ENCODE measurements around the gene STK32A.

STK32A gene

DNA sequence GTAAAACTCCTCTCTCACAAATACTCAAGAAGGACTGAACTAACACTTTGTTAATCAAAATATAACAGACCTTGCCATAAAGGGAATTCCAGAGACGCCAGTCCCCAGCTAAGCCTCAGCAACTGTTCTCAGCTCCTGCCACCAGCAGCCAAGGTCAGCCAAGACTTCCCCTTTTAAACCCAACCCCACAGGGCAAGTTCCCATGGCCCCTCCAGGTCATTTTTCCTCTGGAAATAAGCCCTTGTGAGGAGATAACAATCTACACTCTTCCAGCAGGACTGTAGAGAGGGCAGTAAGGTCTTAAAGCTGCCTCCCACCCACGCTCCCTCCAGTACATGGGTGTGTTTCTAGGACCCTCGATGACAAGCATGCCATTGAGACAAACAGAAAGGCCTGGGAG lies 196.8 kb downstream of the STK32A start:
- no peak overlapping the region for H3K9ac ChIP-seq (ENCODE audit: low read depth, low read length, poor library complexity, severe bottlenecking)
- H3F3A ChIP-seq (ENCODE audit: low read depth) = no peaks in the 10 kb centered on the region

DNA sequence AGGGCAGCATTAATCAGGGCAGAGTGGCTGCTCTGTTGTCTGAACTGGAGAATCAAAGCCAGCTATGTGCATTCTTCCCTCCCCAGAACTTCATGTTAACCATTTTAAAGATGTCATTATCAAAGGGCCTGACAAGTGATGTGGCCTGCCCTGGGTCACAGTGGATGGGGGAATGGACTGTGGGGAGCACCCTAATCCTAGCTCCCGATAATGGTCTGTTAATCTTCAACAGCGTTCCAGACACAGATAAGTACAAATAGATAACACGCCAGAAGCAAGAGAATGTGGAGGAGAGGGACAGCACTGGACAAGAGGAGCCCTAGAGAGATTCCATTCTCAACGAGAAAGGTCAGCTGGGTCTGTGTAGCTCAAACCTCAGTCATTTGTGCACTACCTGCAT lies 197.5 kb downstream of the STK32A start:
- Histone ChIP-seq H3K27me3 (ENCODE audit: insufficient read depth, low read length, poor library complexity, severe bottlenecking) (no peaks in the 10 kb centered on the region), H3K9ac (ENCODE audit: low read depth, low read length, poor library complexity, severe bottlenecking) (no peak overlapping the region), H4K20me1 (ENCODE audit: insufficient read depth, low read length, poor library complexity, severe bottlenecking) (no peaks in the 10 kb centered on the region), H3K4me1 (ENCODE audit: insufficient read depth, low read length, poor library complexity, severe bottlenecking) (no peaks in the 10 kb centered on the region), H3K9me2 (replicated peaks; ENCODE audit: low read depth, low read length) (no peaks in the 10 kb centered on the region), H3K36me3 (ENCODE audit: insufficient read depth, low read length) (no peaks in the 10 kb centered on the region), H3K9me3 (ENCODE audit: insufficient read depth, low read depth, low read length) (no peaks in the 10 kb centered on the region), H3K4me2 (ENCODE audit: low read depth, low read length, poor library complexity, severe bottlenecking) (no peak overlapping the region), H2AFZ (ENCODE audit: low read length) (no peak overlapping the region), H3K79me2 (ENCODE audit: insufficient read depth, low read length) (no peaks in the 10 kb centered on the region), H3K4me3 (ENCODE audit: low read length, poor library complexity, severe bottlenecking) (no peak overlapping the region), H3F3A (ENCODE audit: low read depth) (no peaks in the 10 kb centered on the region)
- TF ChIP-seq EZH2phosphoT487 (IDR thresholded peaks at IDR 0.05; ENCODE audit: borderline replicate concordance) = no peak
- TF ChIP-seq, protein P1, sequence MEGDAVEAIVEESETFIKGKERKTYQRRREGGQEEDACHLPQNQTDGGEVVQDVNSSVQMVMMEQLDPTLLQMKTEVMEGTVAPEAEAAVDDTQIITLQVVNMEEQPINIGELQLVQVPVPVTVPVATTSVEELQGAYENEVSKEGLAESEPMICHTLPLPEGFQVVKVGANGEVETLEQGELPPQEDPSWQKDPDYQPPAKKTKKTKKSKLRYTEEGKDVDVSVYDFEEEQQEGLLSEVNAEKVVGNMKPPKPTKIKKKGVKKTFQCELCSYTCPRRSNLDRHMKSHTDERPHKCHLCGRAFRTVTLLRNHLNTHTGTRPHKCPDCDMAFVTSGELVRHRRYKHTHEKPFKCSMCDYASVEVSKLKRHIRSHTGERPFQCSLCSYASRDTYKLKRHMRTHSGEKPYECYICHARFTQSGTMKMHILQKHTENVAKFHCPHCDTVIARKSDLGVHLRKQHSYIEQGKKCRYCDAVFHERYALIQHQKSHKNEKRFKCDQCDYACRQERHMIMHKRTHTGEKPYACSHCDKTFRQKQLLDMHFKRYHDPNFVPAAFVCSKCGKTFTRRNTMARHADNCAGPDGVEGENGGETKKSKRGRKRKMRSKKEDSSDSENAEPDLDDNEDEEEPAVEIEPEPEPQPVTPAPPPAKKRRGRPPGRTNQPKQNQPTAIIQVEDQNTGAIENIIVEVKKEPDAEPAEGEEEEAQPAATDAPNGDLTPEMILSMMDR (conservative IDR thresholded peaks at IDR 0.05; ENCODE audit: low read length) = no peak

More for the DNA sequence above, 196.8 kb downstream of the STK32A start:
- TF ChIP-seq, protein P1 (conservative IDR thresholded peaks at IDR 0.05; ENCODE audit: low read length) = no peak
- TF ChIP-seq EZH2phosphoT487 (IDR thresholded peaks at IDR 0.05; ENCODE audit: borderline replicate concordance) = no peak
- H4K20me1 ChIP-seq (ENCODE audit: insufficient read depth, low read length, poor library complexity, severe bottlenecking) = no peaks in the 10 kb centered on the region
- H3K79me2 ChIP-seq (ENCODE audit: insufficient read depth, low read length) = no peaks in the 10 kb centered on the region
- no peaks in the 10 kb centered on the region for H3K4me1 ChIP-seq (ENCODE audit: insufficient read depth, low read length, poor library complexity, severe bottlenecking)
- H3K36me3 ChIP-seq (ENCODE audit: insufficient read depth, low read length) = no peaks in the 10 kb centered on the region
- H2AFZ ChIP-seq (ENCODE audit: low read length) = no peak overlapping the region
- H3K9me3 ChIP-seq (ENCODE audit: insufficient read depth, low read depth, low read length) = no peaks in the 10 kb centered on the region
- no peaks in the 10 kb centered on the region for H3K9me2 ChIP-seq (replicated peaks; ENCODE audit: low read depth, low read length)
- H3K4me3 ChIP-seq (ENCODE audit: low read length, poor library complexity, severe bottlenecking) = no peak overlapping the region
- no peaks in the 10 kb centered on the region for H3K27me3 ChIP-seq (ENCODE audit: insufficient read depth, low read length, poor library complexity, severe bottlenecking)
- no peak overlapping the region for H3K4me2 ChIP-seq (ENCODE audit: low read depth, low read length, poor library complexity, severe bottlenecking)

DNA sequence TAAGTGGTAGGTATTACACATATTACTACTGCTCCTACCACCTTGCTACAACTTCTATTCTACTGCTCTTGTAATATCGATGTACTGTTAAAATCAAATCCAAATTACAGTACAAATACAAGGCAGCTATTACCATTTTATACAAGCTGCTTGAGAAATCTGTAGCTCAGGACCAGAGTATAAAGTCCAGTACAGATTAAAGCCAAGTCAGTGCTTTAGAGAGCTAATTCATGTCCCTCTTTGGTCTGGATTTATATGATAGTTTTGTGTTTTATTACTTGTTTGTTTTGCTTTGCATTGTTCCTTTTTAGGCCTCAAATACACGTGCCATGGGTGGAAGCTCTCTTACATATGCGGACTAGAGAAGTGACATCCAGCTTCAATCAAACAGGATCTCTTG lies 199.2 kb downstream of the STK32A start:
- Histone ChIP-seq H3F3A (ENCODE audit: low read depth) (no peaks in the 10 kb centered on the region), H4K20me1 (ENCODE audit: insufficient read depth, low read length, poor library complexity, severe bottlenecking) (no peaks in the 10 kb centered on the region), H3K79me2 (ENCODE audit: insufficient read depth, low read length) (no peaks in the 10 kb centered on the region), H3K9ac (ENCODE audit: low read depth, low read length, poor library complexity, severe bottlenecking) (no peak overlapping the region), H3K27me3 (ENCODE audit: insufficient read depth, low read length, poor library complexity, severe bottlenecking) (no peaks in the 10 kb centered on the region), H2AFZ (ENCODE audit: low read length) (no peak overlapping the region), H3K4me3 (ENCODE audit: low read length, poor library complexity, severe bottlenecking) (no peak overlapping the region), H3K9me2 (replicated peaks; ENCODE audit: low read depth, low read length) (no peaks in the 10 kb centered on the region), H3K4me1 (ENCODE audit: insufficient read depth, low read length, poor library complexity, severe bottlenecking) (no peaks in the 10 kb centered on the region), H3K4me2 (ENCODE audit: low read depth, low read length, poor library complexity, severe bottlenecking) (no peak overlapping the region), H3K36me3 (ENCODE audit: insufficient read depth, low read length) (no peaks in the 10 kb centered on the region), H3K9me3 (ENCODE audit: insufficient read depth, low read depth, low read length) (no peaks in the 10 kb centered on the region)
- TF ChIP-seq EZH2phosphoT487 (IDR thresholded peaks at IDR 0.05; ENCODE audit: borderline replicate concordance) = no peak
- TF ChIP-seq, protein P1 (conservative IDR thresholded peaks at IDR 0.05; ENCODE audit: low read length) = no peak

All from Loucy (cell line).